Fibroblast of villous mesenchyme (primary cell): ENCODE results near the gene CRABP2. TPM values are rescaled to one million over a fixed set of nuclear protein-coding genes. Genes with fewer than 3 reads are reported as not detected.

ENCODE experiments used
- DNase-seq: peaks from one replicate; pipeline ENCODE4 v3.0.0-alpha.2; 2010; ENCODE audit warnings: low read depth
- H3K4me3 ChIP-seq: 2 replicates; pipeline ENCODE4 v1.5.1; 2011; ENCODE audit warnings: low read depth, mild to moderate bottlenecking, low read length
- total RNA-seq: library from RNA; depleted of rRNA; stranded (reverse); fragments of >200 nt; gene quantifications from 2 replicates; pipeline ENCODE4 v1.2.3, GENCODE V29; 2012
- TF ChIP-seq, protein P1 (sequence below): IDR thresholded peaks from 2 replicates; pipeline ENCODE4 v1.5.1; 2012; ENCODE audit warnings: low read depth, mild to moderate bottlenecking, low read length; ENCODE audit not compliant: insufficient read depth

The CRABP2 gene
- total RNA-seq, 1 donor = 80.7 TPM

DNA sequence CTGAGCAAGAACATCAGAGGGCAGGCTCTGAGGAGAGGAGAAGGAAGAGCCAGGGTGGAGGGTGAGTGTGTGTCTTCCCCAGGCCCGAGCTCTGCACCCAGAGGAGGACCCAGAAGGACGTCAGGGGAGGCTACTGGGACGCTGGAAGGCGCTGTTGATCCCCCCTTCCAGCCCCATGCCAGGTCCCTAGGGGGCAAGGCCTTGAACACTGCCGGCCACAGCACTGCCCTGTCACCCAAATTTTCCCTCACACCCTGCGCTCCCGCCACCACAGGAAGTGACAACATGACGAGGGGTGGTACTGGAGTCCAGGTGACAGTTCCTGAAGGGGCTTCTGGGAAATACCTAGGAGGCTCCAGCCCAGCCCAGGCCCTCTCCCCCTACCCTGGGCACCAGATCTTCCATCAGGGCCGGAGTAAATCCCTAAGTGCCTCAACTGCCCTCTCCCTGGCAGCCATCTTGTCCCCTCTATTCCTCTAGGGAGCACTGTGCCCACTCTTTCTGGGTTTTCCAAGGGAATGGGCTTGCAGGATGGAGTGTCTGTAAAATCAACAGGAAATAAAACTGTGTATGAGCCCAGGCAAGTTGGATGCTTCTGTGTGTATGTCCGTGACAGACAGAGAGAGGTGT, 46.3 kb downstream of the CRABP2 start:
- no peak for DNase-seq
- no peak overlapping the region for H3K4me3 ChIP-seq
- TF ChIP-seq, protein P1, sequence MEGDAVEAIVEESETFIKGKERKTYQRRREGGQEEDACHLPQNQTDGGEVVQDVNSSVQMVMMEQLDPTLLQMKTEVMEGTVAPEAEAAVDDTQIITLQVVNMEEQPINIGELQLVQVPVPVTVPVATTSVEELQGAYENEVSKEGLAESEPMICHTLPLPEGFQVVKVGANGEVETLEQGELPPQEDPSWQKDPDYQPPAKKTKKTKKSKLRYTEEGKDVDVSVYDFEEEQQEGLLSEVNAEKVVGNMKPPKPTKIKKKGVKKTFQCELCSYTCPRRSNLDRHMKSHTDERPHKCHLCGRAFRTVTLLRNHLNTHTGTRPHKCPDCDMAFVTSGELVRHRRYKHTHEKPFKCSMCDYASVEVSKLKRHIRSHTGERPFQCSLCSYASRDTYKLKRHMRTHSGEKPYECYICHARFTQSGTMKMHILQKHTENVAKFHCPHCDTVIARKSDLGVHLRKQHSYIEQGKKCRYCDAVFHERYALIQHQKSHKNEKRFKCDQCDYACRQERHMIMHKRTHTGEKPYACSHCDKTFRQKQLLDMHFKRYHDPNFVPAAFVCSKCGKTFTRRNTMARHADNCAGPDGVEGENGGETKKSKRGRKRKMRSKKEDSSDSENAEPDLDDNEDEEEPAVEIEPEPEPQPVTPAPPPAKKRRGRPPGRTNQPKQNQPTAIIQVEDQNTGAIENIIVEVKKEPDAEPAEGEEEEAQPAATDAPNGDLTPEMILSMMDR = no peak

DNA sequence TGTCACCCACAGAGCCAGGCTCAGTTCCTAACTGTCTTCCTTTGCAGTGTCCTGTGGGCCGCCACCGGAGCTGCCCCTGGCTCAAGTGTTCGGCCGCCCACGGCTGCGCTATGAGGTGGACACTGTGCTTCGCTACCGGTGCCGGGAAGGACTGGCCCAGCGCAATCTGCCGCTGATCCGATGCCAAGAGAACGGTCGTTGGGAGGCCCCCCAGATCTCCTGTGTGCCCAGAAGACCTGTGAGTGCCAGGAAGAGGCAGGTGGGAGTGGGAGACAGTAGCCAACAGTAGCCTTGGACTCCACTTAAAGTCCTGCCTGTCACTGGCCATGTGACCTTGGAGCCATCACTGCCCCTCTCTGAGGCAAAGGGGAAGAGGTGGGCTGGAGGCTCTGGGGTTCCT, 46.9 kb downstream of the CRABP2 start:
- TF ChIP-seq, protein P1 = no peak
- no peak for DNase-seq
- H3K4me3 ChIP-seq = no peak overlapping the region

DNA sequence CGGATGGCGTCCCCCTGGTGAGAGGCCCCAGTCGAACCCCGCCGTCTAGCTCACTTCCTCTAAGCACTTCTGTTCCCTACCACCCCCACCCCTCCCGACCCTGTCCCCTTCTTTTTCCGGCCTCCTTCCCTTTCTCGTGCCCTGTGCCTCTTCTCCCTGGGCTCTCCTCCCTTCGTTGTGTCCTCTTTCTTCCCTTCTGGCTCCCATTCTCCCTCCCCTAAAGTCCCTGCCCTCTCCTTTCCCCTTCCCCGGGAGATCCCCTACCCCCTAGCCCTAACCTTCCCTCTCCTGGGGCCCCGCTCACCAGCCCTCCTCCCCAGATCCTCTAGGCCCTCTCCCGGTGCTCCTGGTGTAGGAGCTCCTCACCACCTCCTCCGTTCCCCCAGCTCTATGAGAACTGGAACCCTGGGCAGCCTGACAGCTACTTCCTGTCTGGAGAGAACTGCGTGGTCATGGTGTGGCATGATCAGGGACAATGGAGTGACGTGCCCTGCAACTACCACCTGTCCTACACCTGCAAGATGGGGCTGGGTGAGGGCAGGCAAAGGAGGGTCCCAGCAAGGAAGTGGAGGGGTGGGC, 47.6 kb downstream of the CRABP2 start:
- TF ChIP-seq, protein P1 = no peak
- no peak overlapping the region for H3K4me3 ChIP-seq
- no peak for DNase-seq

DNA sequence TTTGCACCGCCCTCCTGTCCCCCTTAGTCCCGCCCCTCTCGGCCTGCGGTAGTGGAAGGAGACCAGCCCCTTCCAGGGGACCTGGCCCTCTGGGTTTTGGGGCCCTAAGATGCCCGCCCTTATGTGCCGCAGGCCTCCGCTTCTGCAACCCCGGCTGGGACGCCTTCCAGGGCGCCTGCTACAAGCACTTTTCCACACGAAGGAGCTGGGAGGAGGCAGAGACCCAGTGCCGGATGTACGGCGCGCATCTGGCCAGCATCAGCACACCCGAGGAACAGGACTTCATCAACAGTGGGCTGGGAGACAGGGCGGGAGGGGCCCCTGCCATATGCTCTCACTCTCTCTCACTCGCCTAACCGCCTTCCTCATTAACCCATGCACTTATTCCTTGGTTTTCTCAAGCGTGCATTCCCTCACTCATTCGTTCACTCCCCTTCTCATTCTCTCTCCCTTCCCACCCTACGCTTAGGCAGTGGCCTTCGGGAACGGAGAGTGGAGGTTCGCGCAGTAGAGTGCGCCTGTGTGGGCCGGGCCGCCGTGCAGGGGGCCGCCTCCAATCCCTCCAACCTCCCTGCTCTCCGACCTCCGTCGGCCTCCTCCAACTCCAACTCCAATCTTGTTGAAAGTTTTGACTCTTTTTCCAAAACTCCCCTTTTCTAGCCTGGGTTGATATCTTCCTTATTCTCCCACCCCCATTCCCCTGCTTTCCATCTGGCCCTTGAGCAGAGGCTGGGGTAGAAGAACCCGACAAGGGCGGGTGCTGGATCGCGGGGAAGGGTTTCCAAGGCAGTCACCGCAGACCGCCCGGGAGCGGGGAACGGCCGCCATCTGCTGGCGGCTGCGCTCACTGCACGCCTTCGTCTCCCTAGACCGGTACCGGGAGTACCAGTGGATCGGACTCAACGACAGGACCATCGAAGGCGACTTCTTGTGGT, 48.3 kb downstream of the CRABP2 start:
- TF ChIP-seq, protein P1 = peak; percentile 86
- peak overlapping the region; percentile 38 for H3K4me3 ChIP-seq
- peak; percentile 61 for DNase-seq

DNA sequence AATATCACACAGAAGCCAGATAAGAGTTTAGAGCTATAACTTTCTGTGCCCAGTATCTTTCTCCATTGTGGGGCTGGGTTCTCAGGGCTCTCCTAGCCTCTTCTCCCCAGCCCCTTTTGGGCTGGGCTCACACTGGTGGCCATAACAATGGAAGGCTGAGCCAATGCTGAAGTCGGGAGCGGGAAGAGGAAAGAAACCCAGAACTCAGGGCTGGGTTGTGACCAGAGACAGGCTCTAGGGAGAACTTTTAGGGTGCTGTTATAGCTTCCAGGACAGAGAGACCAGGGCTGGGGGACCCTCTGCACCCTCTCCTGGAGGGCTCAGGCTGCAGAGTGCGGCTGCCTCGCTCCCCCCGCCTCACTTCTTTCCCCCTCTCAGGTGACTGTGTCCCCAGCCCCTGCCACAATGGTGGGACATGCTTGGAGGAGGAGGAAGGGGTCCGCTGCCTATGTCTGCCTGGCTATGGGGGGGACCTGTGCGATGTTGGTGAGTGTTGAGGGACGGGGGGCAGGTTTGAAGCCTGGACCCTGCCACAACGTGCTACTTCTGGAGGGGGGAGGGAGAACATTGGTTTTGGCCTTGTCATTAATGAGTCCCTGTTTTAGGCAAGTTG, 49.4 kb downstream of the CRABP2 start:
- no peak overlapping the region for H3K4me3 ChIP-seq
- no peak for DNase-seq
- TF ChIP-seq, protein P1 = no peak

DNA sequence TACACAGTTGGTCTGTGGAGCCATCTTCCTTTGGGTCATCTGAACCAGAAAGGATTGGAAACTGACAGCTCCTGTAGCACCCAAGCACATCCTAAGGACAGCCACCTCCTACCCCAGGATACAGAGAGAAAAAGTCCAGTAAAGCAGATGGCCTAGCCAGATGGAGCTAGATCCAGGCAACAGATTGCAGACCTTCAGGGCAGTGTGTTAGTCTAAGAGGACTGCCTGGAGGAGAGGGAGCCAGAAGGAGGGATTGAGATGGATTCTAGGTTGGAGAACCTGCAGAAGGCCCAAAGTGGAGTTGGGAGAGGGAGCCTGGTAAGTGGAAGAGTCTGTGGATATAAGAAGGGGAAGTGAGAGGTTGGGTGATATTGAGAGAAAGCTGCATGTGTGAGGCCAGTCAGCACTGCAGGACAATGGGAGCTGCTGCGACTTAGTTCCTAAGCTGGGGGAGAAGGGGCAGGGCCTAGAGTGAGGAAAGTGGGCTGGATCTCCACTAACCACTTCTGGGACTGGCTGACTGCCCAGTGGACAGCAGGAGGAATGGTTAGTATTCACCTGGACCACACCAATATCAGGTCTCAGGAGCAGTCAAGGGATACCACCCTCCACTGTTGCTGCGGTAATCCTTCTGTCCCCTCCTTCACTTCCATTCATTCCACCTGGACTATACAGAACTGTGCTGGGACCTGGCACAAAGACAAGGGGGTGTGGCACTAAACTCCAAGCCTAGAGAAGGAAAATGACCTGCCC, 50.1 kb downstream of the CRABP2 start:
- TF ChIP-seq, protein P1 = no peak
- no peak for DNase-seq
- no peak overlapping the region for H3K4me3 ChIP-seq
